Gastrocnemius medialis (tissue), 4 donors: ENCODE data around the gene TMEM150A. TPM values are rescaled to one million over a fixed set of nuclear protein-coding genes. Genes with fewer than 3 reads are reported as not detected.

Source experiments
- ATAC-seq, 2 donors: fragments of 150-250 bp; one replicate each; pipeline ENCODE4 v1.9.1; 2016
- DNase-seq, 2 donors: peaks; one replicate each; pipeline ENCODE4 v3.0.0-alpha.2; 2019
- H3K27ac ChIP-seq, 4 donors: fragments of 200-600 bp; sonication (generic); 1 replicate in 1 of 4; 2 replicates in 3 of 4; pipeline ENCODE4 v1.5.1; 2016 to 2018; ENCODE audit warnings: mild to moderate bottlenecking in 2 of 4, moderate library complexity in 1 of 4
- H3K27me3 ChIP-seq, 3 donors: fragments of 200-600 bp; sonication (generic) in 2 of 3; 1 replicate in 1 of 3; 2 replicates in 2 of 3; pipeline versions ENCODE4 v1.5.1 to v1.6.0; 2016 to 2019; ENCODE audit warnings: mild to moderate bottlenecking in 1 of 3, moderate library complexity in 1 of 3
- H3K36me3 ChIP-seq, 2 donors: fragments of 200-600 bp; sonication (generic) in 1 of 2; one replicate each; pipeline ENCODE4 v1.5.1; 2017 to 2018
- H3K4me1 ChIP-seq, 2 donors: fragments of 200-600 bp; sonication (generic) in 1 of 2; one replicate each; pipeline ENCODE4 v1.5.1; 2016 to 2017; ENCODE audit warnings: mild to moderate bottlenecking in 2 of 2
- H3K4me3 ChIP-seq, 4 donors: fragments of 200-600 bp; sonication (generic) in 3 of 4; 1 replicate in 1 of 4; 2 replicates in 3 of 4; pipeline ENCODE4 v1.5.1; 2016 to 2019; ENCODE audit warnings: mild to moderate bottlenecking in 2 of 4
- H3K9me3 ChIP-seq, 3 donors: fragments of 200-600 bp; sonication (generic) in 2 of 3; 1 replicate in 1 of 3; 2 replicates in 2 of 3; pipeline ENCODE4 v1.5.1; 2016 to 2019
- POLR2A ChIP-seq, 2 donors: fragments of 450-650 bp; IDR thresholded peaks; one replicate each; pipeline ENCODE4 v1.6.1; 2017; ENCODE audit warnings: antibody characterized with exemption in 2 of 2, mild to moderate bottlenecking in 2 of 2, moderate library complexity in 2 of 2
- in situ Hi-C, 4 donors: fragments of 200-750 bp; cut with MboI; loops; one replicate each; pipeline versions ENCODE4 v1.15.0 to v1.8.0; 2017; ENCODE audit warnings: low sequenced_read_pairs in 4 of 4
- intact Hi-C: fragments of 100-400 bp; cut with DNase I; formaldehyde crosslinking; loops from one replicate; pipeline ENCODE4 v1.15.1; 2023; ENCODE audit warnings: low total_unique reads
- total RNA-seq, 4 donors: library from RNA; depleted of rRNA; stranded (reverse); fragments of >200 nt; gene quantifications; one replicate each; pipeline versions ENCODE4 v1.1.0 to v1.2.3, GENCODE V29; 2016
- TF ChIP-seq, protein P1 (sequence below), 5 experiments: fragments of 450-650 bp in 3 of 5; fragments of 200-600 bp in 2 of 5; sonication (generic) in 2 of 5; IDR thresholded peaks in 4 of 5; conservative IDR thresholded peaks in 1 of 5; 1 replicate in 4 of 5; 2 replicates in 1 of 5; pipeline ENCODE4 v1.5.1; 2016 to 2019; ENCODE audit warnings: antibody characterized with exemption in 5 of 5, mild to moderate bottlenecking in 3 of 5, moderate library complexity in 3 of 5

TMEM150A gene
- total RNA-seq, 4 donors from 2014 or later = 44.4 to 102 (median 80.7) TPM

DNA sequence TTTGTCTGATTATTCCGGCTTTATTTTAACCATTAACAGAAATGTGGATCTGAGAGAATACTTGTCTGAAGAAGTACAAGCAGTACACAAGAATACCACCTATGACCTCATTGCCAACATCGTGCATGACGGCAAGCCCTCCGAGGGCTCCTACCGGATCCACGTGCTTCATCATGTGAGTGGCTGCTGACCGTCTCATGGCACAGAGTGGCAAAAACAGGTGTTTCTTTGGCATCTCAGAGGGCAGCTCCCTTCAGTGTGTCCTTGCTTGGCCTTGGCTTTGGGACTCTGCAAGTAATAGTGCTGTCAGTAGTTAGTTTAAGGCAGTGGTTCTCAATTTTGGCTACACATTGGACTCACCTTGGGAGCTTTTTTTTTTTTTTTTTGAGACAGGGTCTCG lies 42.4 kb upstream of the TMEM150A start:
- ATAC-seq (peak; percentile 93 to 98), DNase-seq (peak; percentile 75 to 92)
- Histone ChIP-seq H3K27me3 (no peaks in the 10 kb centered on the region), H3K36me3 (peaks cover 9 to 95% of the 10 kb centered on the region in 2 donors), H3K4me3 (no peak overlapping the region), H3K9me3 (no peaks in the 10 kb centered on the region), H3K4me1 (peaks cover 8 to 11% of the 10 kb centered on the region in 2 donors), H3K27ac (peak overlapping the region; percentile 77 to 92 (median 84))
- in situ Hi-C loops = loop anchor here in 3 of 4 donors (25.0 kb wide), 1 partner anchor 442 kb away; no protein-coding TSS in a partner anchor
- intact Hi-C loops = loop anchor here (1.0 kb wide), 1 partner anchor 60 kb away; no protein-coding TSS in a partner anchor
- TF ChIP-seq, protein P1, sequence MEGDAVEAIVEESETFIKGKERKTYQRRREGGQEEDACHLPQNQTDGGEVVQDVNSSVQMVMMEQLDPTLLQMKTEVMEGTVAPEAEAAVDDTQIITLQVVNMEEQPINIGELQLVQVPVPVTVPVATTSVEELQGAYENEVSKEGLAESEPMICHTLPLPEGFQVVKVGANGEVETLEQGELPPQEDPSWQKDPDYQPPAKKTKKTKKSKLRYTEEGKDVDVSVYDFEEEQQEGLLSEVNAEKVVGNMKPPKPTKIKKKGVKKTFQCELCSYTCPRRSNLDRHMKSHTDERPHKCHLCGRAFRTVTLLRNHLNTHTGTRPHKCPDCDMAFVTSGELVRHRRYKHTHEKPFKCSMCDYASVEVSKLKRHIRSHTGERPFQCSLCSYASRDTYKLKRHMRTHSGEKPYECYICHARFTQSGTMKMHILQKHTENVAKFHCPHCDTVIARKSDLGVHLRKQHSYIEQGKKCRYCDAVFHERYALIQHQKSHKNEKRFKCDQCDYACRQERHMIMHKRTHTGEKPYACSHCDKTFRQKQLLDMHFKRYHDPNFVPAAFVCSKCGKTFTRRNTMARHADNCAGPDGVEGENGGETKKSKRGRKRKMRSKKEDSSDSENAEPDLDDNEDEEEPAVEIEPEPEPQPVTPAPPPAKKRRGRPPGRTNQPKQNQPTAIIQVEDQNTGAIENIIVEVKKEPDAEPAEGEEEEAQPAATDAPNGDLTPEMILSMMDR (IDR thresholded peaks at IDR 0.05 in 4 of 5, conservative IDR thresholded peaks at IDR 0.05 in 1 of 5) = no peak
- TF ChIP-seq POLR2A (IDR thresholded peaks at IDR 0.05) = peak in 1 of 2 donors; percentile 12

DNA sequence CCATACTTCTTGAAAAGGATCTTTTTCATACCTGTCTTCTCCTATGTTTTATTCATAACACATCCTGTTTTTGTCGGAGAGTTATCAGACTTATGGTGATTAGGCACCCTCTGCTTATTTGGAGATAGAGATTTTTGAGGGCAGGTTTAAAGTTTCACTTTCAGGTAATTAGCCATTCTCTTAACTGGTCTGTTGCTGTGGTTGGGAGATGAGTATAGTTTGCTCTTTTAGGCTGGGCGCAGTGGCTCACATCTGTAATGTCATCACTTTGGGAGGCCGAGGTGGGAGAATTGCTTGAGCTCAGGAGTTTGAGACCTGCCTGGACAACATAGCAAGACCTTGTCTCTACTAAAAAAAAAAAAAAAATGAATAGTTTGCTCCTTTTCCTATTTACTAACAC lies 40.2 kb upstream of the TMEM150A start:
- no peaks in the 10 kb centered on the region for H3K9me3 ChIP-seq
- no peak for TF ChIP-seq POLR2A (IDR thresholded peaks at IDR 0.05)
- TF ChIP-seq, protein P1 (IDR thresholded peaks at IDR 0.05 in 4 of 5, conservative IDR thresholded peaks at IDR 0.05 in 1 of 5) = no peak
- peaks cover 11 to 95% of the 10 kb centered on the region in 2 donors for H3K36me3 ChIP-seq
- H3K4me1 ChIP-seq = peaks cover 8 to 11% of the 10 kb centered on the region in 2 donors
- H3K27me3 ChIP-seq = no peaks in the 10 kb centered on the region
- DNase-seq = peak in 1 of 2 donors; percentile 1
- no peak overlapping the region for H3K4me3 ChIP-seq
- in situ Hi-C loops = loop anchor here in 3 of 4 donors (25.0 kb wide), 1 partner anchor 445 kb away; no protein-coding TSS in a partner anchor
- intact Hi-C loops = no loop called here
- no peak for ATAC-seq
- peak overlapping the region in 3 of 4 donors; percentile 77 to 92 (median 87) for H3K27ac ChIP-seq

DNA sequence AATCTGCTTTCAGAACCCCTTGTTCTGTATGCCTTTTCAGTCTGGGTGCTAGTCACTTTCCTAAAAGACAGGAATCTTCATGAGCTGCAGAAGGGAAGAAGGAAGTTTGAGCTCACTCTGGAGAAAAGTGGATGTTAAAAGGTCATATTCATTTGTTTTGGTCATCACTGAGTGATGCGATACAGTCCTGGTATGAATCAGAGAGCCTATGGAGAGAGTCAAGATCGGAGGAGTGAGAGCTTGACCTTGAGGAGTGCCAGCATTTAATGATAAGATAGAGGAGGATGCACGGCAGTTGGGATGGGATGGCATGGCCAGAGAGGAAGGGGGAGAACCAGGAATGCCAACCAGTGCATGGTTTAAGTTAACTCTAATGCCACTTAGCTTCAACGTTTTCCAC lies 33.1 kb upstream of the TMEM150A start:
- Histone ChIP-seq H3K9me3 (no peaks in the 10 kb centered on the region), H3K4me3 (no peak overlapping the region), H3K27me3 (no peaks in the 10 kb centered on the region), H3K27ac (peak overlapping the region in 1 of 4 donors; percentile 1), H3K36me3 (peaks cover 3 to 85% of the 10 kb centered on the region in 2 donors), H3K4me1 (no peaks in the 10 kb centered on the region)
- no peak for TF ChIP-seq POLR2A (IDR thresholded peaks at IDR 0.05)
- TF ChIP-seq, protein P1 (IDR thresholded peaks at IDR 0.05 in 4 of 5, conservative IDR thresholded peaks at IDR 0.05 in 1 of 5) = no peak
- in situ Hi-C loops (loop anchor here (5.0 to 25.0 kb wide), 6 partner anchors 89 to 452 kb away; no protein-coding TSS in a partner anchor), intact Hi-C loops (loop anchor here (10.0 kb wide), 1 partner anchor 439 kb away; no protein-coding TSS in a partner anchor)
- no peak for ATAC-seq
- no peak for DNase-seq

DNA sequence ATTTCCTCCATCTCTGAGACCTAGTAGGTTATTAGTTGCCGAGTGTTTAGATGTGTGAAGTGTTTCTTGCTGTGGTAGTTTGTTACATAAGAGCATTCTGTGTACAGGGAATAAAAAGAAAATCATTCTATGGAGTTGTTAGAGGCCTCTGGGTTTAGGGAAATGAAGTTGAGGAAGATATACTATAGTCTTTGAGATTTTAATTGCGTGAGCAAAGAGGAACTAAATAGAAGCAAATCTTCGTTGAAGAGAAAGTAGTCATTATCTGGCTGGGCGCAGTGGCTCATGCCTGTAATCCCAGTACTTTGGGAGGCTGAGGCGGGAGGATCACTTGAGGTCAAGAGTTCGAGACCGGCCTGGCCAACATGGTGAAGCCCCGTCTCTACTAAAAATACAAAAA lies 32.5 kb upstream of the TMEM150A start:
- TF ChIP-seq POLR2A (IDR thresholded peaks at IDR 0.05) = no peak
- TF ChIP-seq, protein P1 (IDR thresholded peaks at IDR 0.05 in 4 of 5, conservative IDR thresholded peaks at IDR 0.05 in 1 of 5) = no peak

More for the DNA sequence above, 32.5 kb upstream of the TMEM150A start:
- peak in 1 of 2 donors; percentile 4 for DNase-seq
- Histone ChIP-seq H3K36me3 (peaks cover 3 to 85% of the 10 kb centered on the region in 2 donors), H3K9me3 (no peaks in the 10 kb centered on the region), H3K27me3 (no peaks in the 10 kb centered on the region), H3K4me3 (no peak overlapping the region), H3K27ac (peak overlapping the region in 1 of 4 donors; percentile 1), H3K4me1 (no peaks in the 10 kb centered on the region)
- ATAC-seq = no peak
- intact Hi-C loops (loop anchor here (10.0 kb wide), 1 partner anchor 440 kb away; no protein-coding TSS in a partner anchor), in situ Hi-C loops (loop anchor here (5.0 to 25.0 kb wide), 6 partner anchors 90 to 452 kb away; no protein-coding TSS in a partner anchor)
